Erythroblast (primary cell): ENCODE measurements around the gene FAM174C.

Experiments
- GATA1 ChIP-seq: IDR thresholded peaks from 2 replicates; pipeline ENCODE4 v1.6.1; 2011; ENCODE audit warnings: low read depth, mild to moderate bottlenecking, control low read depth, low read length, moderate library complexity
- POLR2A ChIP-seq: IDR thresholded peaks from 2 replicates; pipeline ENCODE4 v1.6.1; 2011; ENCODE audit warnings: mild to moderate bottlenecking, low read length

- TF ChIP-seq POLR2A = peak; percentile 14
- no peak for TF ChIP-seq GATA1
Measured at GRCh38 chr19:1244693-1245451, 30.5 kb upstream of the FAM174C start.
